Inflammatory macrophage treated with lipopolysaccharide for 4 hours (primary cell): ENCODE results near the gene CERK.

ENCODE experiments used
- DNase-seq: peaks from one replicate; pipeline ENCODE4 v3.0.0-alpha.2; 2020

The CERK gene

GRCh38 chr22:46697811-46698515 is 40.1 kb downstream of the CERK start:
- no peak for DNase-seq

DNA sequence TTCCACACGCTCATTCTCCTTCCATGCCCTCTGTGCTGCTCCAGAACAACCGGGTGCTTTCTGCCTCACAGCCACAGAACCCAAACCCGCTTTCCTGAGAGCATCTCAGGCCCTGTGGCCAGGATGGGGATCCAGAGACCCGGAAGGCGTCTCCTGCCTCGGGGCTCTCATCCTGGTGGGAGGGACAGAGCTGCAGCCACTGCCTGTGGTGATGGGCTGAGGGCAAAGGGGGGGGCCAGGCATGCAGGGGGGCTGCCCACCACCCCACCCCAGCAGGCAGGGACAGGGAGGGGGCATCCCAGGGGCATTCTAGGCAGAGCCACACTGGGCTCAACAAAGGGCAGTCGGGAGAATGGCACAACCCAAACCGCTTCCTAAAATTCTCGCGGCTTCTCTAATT is 41.4 kb downstream of the CERK start:
- no peak for DNase-seq

- no peak for DNase-seq
These were observed 41.9 kb downstream of the CERK start for GRCh38 chr22:46696229-46696518.

GRCh38 chr22:46695346-46696228 is 42.5 kb downstream of the CERK start:
- no peak for DNase-seq

DNA sequence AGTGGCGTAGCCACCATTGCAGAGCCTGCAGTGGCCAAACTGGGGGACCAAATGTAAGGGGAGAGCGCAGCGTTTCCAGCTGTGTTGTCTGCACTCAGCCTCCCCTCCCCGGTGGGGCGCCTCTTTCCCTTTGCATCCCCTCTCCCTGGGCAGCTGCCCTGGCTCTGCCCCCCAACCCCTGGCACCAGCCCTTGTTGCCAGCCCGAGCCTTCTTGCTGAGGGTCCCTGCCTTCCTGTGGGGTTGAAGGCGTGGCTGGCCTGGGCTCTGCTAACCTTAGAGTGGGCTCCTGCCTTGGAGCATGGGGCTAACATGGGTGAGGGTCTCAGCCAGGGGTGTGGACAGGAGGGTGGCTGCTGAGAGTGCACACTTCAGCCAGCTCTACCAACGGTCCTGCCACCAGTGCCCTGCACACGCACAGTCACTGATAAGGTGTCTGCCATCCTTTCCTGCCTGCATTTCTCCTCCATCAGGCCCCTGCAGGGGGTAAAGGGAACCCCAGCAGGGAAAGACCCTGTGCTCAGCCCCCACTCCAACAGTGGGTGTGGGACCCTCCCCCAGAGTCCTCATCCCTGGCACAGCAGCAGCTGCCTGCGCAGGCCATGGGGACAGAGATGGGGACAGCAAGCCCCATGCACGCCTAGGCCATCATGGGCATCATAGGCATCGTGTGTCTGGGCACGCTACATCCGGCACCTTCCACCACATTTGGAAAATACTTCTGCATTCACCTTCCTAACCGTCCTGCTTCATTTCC is 43.5 kb downstream of the CERK start:
- no peak for DNase-seq

DNA sequence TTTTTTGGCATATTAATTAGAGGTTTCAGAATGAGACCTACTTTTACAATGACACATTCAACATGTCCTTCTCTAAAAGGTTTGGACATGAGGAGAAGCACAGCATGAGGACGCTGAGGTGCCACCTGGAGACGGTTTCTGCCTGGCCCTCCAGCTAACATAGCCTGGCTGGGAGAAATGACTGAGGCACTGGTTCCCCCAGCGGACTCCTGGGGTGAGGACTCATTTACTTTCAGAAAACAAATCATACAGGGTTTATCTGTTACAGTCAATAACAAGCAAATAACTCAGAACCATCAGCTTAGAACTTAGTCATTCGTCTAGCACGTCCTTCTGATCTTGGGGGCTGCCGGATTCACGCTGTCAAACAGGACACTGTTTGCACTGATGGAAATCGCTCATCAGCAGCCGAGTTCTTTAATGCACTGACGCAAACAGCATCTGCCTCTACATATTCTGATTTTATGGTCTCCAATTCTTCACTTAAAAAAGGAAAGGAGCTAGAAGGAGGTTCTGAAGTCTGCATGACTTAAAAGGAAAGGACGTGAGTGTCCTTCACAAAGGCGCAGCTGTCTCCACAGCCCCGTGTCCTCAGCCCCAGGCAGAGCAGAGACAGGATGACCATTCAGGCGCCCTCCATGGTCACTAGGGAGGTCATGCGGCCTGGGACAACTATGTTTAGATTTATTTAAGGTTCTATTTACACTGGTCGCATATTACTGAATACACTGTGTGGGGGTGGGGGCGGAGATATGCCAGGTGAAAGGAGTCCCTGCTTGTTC is 44.2 kb downstream of the CERK start:
- DNase-seq: no peak

DNA sequence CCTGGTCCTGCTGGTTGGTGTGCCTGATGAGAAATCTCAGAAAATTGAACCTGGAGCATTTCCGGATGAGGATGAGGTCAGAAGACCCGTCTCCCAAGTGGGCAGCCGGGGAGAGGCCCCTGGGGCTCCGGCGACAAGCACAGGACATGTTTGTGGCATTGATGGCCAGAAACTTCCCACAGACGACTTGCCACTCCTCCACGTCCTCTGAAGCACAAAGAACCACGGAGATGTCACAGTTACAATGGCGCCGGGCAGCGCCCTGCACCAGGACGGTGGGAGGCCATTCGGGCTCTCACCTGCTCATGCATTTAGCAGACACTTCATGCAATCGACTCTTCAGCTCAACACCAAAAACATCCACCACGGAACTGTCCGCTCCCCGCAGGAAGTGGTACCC is 46.5 kb downstream of the CERK start:
- no peak for DNase-seq

DNA sequence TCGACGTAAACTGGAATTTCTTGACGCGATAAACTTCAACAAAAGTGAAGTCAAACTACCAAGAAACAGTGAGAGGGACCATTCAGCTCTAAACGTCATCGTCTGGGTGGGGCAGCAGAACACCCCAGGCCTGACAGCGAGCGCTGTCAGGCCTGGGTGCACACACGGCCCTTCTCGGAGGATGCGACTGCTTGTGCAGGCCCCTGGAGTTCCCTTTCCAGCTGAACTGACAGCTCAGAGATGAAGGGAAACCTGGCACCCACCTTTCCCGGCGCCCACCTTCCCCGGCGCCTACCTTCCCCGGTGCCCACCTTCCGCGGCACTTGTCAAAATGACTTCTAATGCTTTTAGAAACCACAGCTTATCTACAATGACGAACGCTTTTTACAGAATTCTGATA is 47.9 kb downstream of the CERK start:
- DNase-seq: no peak

GRCh38 chr22:46688949-46689348 is 49.1 kb downstream of the CERK start:
- no peak for DNase-seq

DNA sequence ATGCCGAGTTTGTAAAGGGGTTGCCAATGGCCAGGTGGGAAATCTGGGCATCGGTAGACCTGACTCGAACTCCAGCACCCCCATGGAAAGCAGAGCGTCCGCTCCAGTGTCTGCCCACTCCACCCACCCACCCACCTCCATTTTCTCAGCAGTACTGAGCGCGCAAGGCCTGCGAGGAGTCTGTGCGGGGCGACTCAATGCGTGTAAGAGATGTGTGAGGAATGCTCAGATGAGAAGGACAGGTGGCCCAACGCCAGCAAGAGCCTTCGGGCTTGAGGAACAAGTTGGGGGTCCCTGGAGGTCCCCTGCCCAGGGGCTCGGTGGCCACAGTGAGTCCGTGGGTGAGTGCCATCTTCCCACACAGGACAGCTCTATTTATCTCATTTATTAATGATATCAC is 50.6 kb downstream of the CERK start:
- DNase-seq: no peak

DNA sequence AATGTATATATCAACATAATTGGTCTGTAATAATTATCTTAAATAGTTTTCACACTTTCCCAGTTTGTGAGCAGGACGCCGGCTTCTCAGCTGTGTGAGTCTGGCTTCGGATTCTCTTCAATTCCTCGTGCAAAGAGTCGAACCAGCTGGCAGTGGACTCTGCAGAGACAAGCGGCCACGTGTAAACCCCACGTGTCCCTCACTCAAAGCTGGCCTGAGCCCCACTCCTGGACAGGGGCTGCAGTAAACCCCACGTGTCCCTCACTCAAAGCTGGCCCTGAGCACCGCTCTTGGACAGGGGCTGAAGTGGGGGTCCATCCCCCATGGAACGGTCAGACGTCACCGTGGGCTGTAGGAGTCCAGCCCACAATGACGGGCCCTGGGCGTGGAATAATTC is 51.0 kb downstream of the CERK start:
- no peak for DNase-seq

DNA sequence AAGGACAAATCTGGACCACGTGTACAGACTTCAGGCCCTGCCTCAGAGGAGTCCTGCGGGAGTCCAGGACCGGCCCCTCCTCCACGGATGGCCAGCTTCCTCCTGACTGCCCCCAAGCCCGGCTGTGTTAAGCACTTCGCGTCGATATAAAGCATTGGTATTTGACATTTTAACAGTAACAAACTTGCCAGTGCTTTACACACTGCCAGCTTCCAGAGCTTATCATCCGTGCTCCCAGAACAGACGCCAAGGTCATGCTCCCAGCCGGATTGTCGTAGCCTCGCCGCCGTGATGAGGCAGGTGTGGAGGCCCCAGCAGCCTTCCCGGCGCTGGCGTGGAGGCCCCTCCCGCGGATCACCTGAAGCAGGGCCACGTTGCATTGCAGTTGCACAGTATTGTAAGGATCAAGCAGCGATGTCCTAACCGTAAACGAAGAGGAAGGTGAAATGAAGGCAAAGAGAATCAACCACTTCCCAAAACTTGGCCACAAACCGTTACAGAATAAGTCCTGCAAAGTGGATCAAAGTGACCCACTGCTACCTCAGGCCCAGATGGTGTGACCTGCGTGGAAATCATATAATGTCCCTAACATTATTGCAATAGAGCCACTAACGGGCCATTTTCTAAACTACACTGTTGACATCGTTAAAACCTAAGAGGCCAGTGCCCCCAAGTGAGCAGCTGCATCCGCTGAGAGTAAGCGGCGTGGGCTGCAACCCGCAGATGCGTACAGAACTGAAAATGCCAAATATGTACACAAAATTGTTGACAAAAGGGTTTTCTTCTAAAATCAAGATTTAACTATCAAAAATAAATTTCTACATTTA is 51.6 kb downstream of the CERK start:
- peak; percentile 11 for DNase-seq

DNA sequence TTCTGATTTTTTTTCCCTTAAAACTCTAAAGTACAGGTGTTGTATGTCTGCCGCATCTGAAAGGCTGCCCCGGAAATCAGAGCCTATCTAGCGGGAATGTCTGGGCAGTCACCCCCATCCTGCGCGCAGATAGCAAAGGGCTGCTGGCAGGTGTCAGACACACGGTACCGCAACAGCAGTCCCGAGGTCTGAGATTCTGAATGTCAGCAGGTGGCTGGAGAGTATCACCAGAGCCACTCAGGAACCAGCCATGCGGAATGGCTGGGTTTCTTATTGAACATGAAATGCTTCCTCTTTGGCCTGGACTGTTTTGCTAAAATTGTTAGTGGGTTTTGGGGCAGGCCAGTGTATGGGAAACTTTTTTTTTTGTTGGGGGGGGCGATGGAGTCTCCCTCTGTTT is 53.3 kb downstream of the CERK start:
- DNase-seq: no peak

DNA sequence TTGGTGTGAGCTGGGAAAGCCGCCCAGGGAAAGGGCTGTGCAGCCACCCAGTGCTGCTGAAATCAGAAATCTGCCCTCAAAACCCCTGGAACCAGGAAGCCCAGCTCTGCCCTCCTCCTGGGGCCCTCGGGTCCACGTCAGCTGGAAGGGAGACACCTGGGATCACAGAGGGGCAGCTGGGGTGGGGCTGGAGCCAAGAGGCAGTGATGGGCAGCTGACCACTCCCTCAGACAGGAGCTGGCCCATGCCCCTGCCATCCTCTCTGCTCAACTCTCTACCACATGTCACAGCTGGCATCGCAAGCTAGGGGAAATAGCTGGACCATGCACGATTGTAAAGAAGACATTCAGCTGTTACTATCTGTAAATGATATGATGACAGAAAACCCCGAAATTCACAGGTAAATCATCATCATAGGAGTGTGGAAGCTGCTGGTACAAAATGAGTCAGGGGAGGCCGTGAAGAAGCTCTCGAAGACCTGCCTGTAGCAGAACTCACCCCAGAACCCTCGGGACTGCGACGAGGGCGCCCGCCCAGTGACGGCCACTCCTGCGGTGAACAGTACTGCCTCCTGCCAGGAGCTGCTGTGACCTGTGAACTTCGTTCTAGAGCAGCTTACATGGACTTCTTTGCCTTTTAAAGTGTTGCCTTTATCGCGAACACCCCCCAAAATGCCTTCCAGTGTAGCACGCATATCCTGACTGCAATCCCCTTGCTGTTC is 55.9 kb downstream of the CERK start:
- DNase-seq: no peak

DNA sequence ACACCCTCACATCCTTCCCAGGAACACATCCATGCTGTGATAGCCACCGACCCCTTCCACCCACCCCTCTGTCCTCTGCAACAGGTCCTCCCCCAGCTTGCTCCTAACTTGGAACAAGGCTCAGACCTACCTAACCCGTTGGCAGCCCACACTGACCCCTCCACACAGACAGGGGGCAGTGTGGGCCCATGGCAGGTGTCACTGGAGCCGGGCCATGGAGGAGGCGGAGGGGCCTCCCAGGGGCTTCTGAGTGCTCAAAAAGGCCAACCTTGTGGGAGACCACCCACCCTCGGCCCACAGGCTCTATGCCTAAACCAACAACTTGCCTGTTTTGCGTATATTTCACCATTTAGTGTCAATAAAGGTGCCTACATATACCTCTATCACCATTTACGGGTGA is 57.0 kb downstream of the CERK start:
- DNase-seq: peak; percentile 15

DNA sequence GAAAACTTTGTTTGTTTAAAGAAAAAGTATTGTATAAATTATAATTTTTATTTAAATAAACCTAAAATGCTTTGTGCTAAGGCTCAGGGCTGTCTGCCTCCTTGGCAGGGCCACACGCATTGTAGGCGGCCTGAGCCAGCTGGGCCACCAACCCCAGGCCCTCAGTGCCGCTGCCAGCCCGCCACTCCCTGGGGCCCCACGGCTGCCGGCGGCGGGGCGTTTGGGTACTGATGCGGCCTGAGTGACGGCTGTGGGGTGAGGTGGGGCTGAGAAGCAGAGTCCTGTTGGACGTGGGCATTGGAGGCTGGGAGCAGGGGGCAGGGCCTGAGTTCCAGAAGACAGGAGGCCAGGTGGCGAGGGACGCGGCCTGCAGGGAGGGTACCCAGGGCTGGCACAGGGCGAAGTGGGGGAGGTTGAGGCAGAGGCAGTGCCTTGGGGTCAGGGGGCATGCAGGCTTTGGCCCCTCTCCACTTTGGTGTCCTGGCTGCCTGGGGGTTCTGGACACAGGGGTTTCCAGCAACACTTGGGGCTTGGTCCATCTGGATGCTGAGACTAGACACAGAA is 58.3 kb downstream of the CERK start:
- no peak for DNase-seq

DNA sequence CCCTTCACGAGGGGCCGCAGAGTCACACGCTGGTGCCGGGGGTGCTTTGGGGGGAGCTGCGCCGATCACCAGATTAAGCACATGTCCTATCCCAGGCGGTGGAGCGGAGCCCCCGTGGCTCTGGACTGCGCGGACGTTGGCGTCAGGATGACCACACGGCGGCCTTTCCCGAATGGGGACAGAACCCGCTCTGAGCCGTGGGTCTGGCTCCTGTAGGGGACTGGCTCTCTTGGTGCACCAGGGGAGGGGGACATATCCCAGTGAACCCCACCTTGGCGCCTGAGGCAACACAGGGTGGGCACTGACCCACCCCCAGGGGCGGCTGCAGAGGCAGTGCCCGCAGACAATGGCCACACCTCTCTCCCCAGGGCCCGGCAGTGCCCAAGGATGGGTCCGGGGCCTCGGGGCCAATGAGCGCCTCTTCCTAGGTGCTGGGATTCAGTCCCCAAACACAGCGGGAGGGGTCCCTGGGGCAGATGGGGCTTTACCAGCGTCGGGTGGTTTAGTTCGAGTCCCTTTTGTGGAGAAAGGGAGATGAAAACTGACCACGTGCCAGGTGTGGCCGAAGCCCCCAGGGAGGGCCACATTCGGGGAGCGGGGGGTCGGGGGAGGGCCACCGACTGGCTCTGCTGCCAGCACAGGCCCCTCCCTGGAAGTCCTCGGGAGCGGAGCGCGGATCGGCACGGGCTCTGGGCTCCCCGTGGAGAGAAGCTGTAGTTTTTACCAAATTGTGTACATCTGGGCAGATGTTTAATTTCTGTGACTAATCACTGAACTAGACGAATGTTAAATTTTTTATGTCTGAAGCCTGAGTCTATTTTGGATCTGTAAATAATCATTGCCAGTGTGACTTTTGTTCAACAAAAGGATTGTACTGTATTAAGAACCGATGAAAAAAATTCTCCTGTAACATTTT is 59.0 kb downstream of the CERK start:
- DNase-seq: no peak

GRCh38 chr22:46678003-46678657 is 59.9 kb downstream of the CERK start:
- DNase-seq: no peak

GRCh38 chr22:46677323-46678002 is 60.6 kb downstream of the CERK start:
- no peak for DNase-seq
